ENCODE results near the gene DNAJB6. TPM values are rescaled to one million over a fixed set of nuclear protein-coding genes. Genes with fewer than 3 reads are reported as not detected.
A peak's percentile ranks its signal among the peaks of the same experiment; 100 is the strongest.

Gene DNAJB6
- total and polyA plus RNA-seq, 2 donors (not counting 3 experiments of a cell fraction or from before 2014, with no cell fraction given) = 69.6 to 135 TPM

- Histone ChIP-seq H3K9ac (replicated peaks; ENCODE audit: extremely low read depth, insufficient read depth, low read length) (peak overlapping the region; percentile 80), H3K79me2 (ENCODE audit: control insufficient read depth, insufficient read depth, low read length) (peaks cover 55% of the 10 kb centered on the region), H3K4me1 (ENCODE audit: control insufficient read depth, extremely low read depth, insufficient read depth, low read length) (peaks cover 19% of the 10 kb centered on the region), H3K9me1 (replicated peaks; ENCODE audit: control insufficient read depth, extremely low read depth, insufficient read depth, low read length) (no peaks in the 10 kb centered on the region), H3K4me2 (ENCODE audit: insufficient read depth, low read length) (peak overlapping the region; percentile 85), H3K27ac (ENCODE audit: insufficient read depth, low read depth, low read length) (peak overlapping the region; percentile 81), H2AFZ (ENCODE audit: low read depth, low read length) (no peak overlapping the region), H3K9me3 (replicated peaks; ENCODE audit: control insufficient read depth, insufficient read depth, low read length) (no peaks in the 10 kb centered on the region), H3K36me3 (ENCODE audit: control insufficient read depth in 2 of 2, extremely low read depth in 1 of 2, insufficient read depth in 2 of 2, low read length in 2 of 2) (no peaks in the 10 kb centered on the region), H3K4me3 (replicated peaks in 1 of 3; ENCODE audit: insufficient read depth in 1 of 3, low read depth in 1 of 3, low read length in 3 of 3) (peak overlapping the region; percentile 85 to 96 (median 92)), H3K27me3 (ENCODE audit: control insufficient read depth in 2 of 2, insufficient read depth in 2 of 2, low read length in 2 of 2) (peaks cover 2 to 4% of the 10 kb centered on the region in 2 experiments), H4K20me1 (replicated peaks; ENCODE audit: control insufficient read depth, extremely low read depth, insufficient read depth, low read length) (peaks cover 10% of the 10 kb centered on the region)
- dilution Hi-C loops (cut with MboI; ENCODE audit: extremely low pct_ligation_motif_present, low sequenced_read_pairs) = no loop called here
- FAIRE-seq (peak; percentile 43), DNase-seq (ENCODE audit: low read depth, low spot score) (peak; percentile 59)
- BruUV-seq (replicated peaks) = no TSS peak
- TF ChIP-seq POLR2A (IDR thresholded peaks at IDR 0.05; ENCODE audit: low read depth, low read length) = no peak
- no peak for TF ChIP-seq MAX (IDR thresholded peaks at IDR 0.05; ENCODE audit: insufficient read depth, insufficient read length)
- no peak for TF ChIP-seq EZH2 (IDR thresholded peaks at IDR 0.05; ENCODE audit: borderline replicate concordance, low read depth, low read length, severe bottlenecking)
- no peak for TF ChIP-seq MYC (IDR thresholded peaks at IDR 0.05; ENCODE audit: low read depth, low read length)
- TF ChIP-seq JUN (IDR thresholded peaks at IDR 0.05; ENCODE audit: borderline replicate concordance, insufficient read depth, insufficient read length, low read depth) = no peak
- TF ChIP-seq CTCF (IDR thresholded peaks at IDR 0.05; ENCODE audit: extremely low read depth in 1 of 2, insufficient read depth in 1 of 2, low read depth in 1 of 2, low read length in 2 of 2) = no peak
- no peak for TF ChIP-seq POLR2AphosphoS5 (IDR thresholded peaks at IDR 0.05; ENCODE audit: insufficient read depth, low read depth, low read length)
- TF ChIP-seq FOS (IDR thresholded peaks at IDR 0.05; ENCODE audit: borderline replicate concordance, insufficient read depth, low read length) = no peak
- TF ChIP-seq GATA2 (IDR thresholded peaks at IDR 0.05; ENCODE audit: insufficient read depth, insufficient read length, low read depth, low read length) = no peak
- POLR2A ChIA-PET = no interaction called here
- intact Hi-C loops (cut with micrococcal nuclease) = loop anchor here (2.0 to 10.0 kb wide), 5 partner anchors 27 to 430 kb away; partner anchors contain the start of gene UBE3C
- CTCF ChIA-PET = interaction anchor here (1.0 to 4.0 kb wide), 3 partner anchors 9 to 86 kb away, joined by 3 to 15 read pairs (median 4); no protein-coding TSS in a partner anchor
Observed at GRCh38 chr7:157337316-157338149, 729 bp downstream of the DNAJB6 start.
